HCT116 (cell line): Measurements from ENCODE around the gene SCFD2.

Experiments used
- CEBPB ChIP-seq: IDR thresholded peaks from 2 replicates; pipeline ENCODE4 v1.6.1; 2012; ENCODE audit warnings: low read depth
- EZH2 ChIP-seq: fragments of 200-600 bp; sonication (generic); IDR thresholded peaks from 2 replicates; pipeline ENCODE4 v1.6.1; 2017; ENCODE audit warnings: antibody characterized with exemption, mixed run types
- EZH2phosphoT487 ChIP-seq: fragments of 200-600 bp; IDR thresholded peaks from 2 replicates; pipeline ENCODE4 v1.6.1; 2018; ENCODE audit warnings: antibody characterized with exemption, borderline replicate concordance
- JUND ChIP-seq: IDR thresholded peaks from 2 replicates; pipeline ENCODE4 v1.6.1; 2012
- POLR2A ChIP-seq: IDR thresholded peaks from 2 replicates; pipeline ENCODE4 v1.7.0; 2011; ENCODE audit warnings: borderline replicate concordance; ENCODE audit not compliant: insufficient read depth, insufficient read length; ENCODE audit errors: extremely low read depth
- POLR2AphosphoS5 ChIP-seq: IDR thresholded peaks from 2 replicates; pipeline ENCODE4 v1.6.1; 2011; ENCODE audit warnings: mild to moderate bottlenecking, low read depth, low read length, moderate library complexity
- RAD21 ChIP-seq: IDR thresholded peaks from 2 replicates; pipeline ENCODE4 v1.6.1; 2012; ENCODE audit warnings: low read depth, mild to moderate bottlenecking
- SIN3A ChIP-seq: IDR thresholded peaks from 2 replicates; pipeline ENCODE4 v1.6.1; 2012; ENCODE audit warnings: low read depth
- ZNF274 ChIP-seq: fragments of 200-500 bp; sonication (Bioruptor generic); IDR thresholded peaks from 2 replicates; pipeline ENCODE4 v1.6.1; 2014; ENCODE audit warnings: mild to moderate bottlenecking, low read depth, low read length, inconsistent platforms
- TF ChIP-seq, protein P1 (sequence below), 3 experiments: fragments of 200-600 bp in 1 of 3; sonication (generic) in 1 of 3; IDR thresholded peaks in 2 of 3; conservative IDR thresholded peaks in 1 of 3; 2 replicates each; pipeline ENCODE4 v1.5.1; 2012 to 2017; ENCODE audit warnings: low read depth in 2 of 3, low read length in 2 of 3, antibody characterized with exemption in 1 of 3, borderline replicate concordance in 1 of 3, control low read depth in 1 of 3, mild to moderate bottlenecking in 1 of 3, mixed read lengths in 1 of 3, mixed run types in 1 of 3, moderate library complexity in 1 of 3; ENCODE audit not compliant: insufficient read depth in 1 of 3
- TF ChIP-seq, protein P2 (sequence below): IDR thresholded peaks from 2 replicates; pipeline ENCODE4 v1.6.1; 2012
- TF ChIP-seq, protein P3 (sequence below): IDR thresholded peaks from 2 replicates; pipeline ENCODE4 v1.6.1; 2012; ENCODE audit warnings: low read depth
- TF ChIP-seq, protein P4 (sequence below): IDR thresholded peaks from 2 replicates; pipeline ENCODE4 v1.6.1; 2011; ENCODE audit warnings: mild to moderate bottlenecking, low read length, moderate library complexity; ENCODE audit not compliant: insufficient replicate concordance; ENCODE audit errors: extremely low read depth

DNA sequence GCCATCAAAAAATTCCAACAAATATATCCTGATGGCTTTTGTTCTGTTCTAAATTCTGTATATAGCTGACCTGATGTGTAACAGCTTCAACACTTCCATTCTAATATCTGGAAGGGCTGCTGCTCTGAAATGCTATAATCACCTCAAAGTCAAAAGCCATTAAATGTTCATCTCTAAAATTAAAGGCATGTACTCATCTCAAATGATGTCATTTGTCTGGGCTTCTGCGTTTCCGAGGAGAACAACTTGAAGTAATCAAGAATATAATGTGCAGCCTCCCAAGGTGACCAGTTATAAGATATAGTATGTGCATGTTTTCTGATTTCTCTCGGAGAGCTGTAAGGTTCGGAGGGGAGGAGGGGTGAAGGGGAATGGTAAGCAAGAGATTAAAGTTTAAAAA is 237.6 kb downstream of the SCFD2 start:
- TF ChIP-seq SIN3A (no peak), EZH2 (no peak), ZNF274 (no peak), JUND (no peak), POLR2A (no peak), POLR2AphosphoS5 (no peak), EZH2phosphoT487 (no peak), RAD21 (no peak), CEBPB (no peak)
- TF ChIP-seq, protein P1, sequence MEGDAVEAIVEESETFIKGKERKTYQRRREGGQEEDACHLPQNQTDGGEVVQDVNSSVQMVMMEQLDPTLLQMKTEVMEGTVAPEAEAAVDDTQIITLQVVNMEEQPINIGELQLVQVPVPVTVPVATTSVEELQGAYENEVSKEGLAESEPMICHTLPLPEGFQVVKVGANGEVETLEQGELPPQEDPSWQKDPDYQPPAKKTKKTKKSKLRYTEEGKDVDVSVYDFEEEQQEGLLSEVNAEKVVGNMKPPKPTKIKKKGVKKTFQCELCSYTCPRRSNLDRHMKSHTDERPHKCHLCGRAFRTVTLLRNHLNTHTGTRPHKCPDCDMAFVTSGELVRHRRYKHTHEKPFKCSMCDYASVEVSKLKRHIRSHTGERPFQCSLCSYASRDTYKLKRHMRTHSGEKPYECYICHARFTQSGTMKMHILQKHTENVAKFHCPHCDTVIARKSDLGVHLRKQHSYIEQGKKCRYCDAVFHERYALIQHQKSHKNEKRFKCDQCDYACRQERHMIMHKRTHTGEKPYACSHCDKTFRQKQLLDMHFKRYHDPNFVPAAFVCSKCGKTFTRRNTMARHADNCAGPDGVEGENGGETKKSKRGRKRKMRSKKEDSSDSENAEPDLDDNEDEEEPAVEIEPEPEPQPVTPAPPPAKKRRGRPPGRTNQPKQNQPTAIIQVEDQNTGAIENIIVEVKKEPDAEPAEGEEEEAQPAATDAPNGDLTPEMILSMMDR (IDR thresholded peaks at IDR 0.05 in 2 of 3, conservative IDR thresholded peaks at IDR 0.05 in 1 of 3; ENCODE audit: borderline replicate concordance in 1 of 3, insufficient read depth in 1 of 3, low read depth in 2 of 3, low read length in 2 of 3) = no peak
- TF ChIP-seq, protein P2, sequence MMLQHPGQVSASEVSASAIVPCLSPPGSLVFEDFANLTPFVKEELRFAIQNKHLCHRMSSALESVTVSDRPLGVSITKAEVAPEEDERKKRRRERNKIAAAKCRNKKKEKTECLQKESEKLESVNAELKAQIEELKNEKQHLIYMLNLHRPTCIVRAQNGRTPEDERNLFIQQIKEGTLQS = no peak
- TF ChIP-seq, protein P3, sequence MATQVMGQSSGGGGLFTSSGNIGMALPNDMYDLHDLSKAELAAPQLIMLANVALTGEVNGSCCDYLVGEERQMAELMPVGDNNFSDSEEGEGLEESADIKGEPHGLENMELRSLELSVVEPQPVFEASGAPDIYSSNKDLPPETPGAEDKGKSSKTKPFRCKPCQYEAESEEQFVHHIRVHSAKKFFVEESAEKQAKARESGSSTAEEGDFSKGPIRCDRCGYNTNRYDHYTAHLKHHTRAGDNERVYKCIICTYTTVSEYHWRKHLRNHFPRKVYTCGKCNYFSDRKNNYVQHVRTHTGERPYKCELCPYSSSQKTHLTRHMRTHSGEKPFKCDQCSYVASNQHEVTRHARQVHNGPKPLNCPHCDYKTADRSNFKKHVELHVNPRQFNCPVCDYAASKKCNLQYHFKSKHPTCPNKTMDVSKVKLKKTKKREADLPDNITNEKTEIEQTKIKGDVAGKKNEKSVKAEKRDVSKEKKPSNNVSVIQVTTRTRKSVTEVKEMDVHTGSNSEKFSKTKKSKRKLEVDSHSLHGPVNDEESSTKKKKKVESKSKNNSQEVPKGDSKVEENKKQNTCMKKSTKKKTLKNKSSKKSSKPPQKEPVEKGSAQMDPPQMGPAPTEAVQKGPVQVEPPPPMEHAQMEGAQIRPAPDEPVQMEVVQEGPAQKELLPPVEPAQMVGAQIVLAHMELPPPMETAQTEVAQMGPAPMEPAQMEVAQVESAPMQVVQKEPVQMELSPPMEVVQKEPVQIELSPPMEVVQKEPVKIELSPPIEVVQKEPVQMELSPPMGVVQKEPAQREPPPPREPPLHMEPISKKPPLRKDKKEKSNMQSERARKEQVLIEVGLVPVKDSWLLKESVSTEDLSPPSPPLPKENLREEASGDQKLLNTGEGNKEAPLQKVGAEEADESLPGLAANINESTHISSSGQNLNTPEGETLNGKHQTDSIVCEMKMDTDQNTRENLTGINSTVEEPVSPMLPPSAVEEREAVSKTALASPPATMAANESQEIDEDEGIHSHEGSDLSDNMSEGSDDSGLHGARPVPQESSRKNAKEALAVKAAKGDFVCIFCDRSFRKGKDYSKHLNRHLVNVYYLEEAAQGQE = no peak
- TF ChIP-seq, protein P4, sequence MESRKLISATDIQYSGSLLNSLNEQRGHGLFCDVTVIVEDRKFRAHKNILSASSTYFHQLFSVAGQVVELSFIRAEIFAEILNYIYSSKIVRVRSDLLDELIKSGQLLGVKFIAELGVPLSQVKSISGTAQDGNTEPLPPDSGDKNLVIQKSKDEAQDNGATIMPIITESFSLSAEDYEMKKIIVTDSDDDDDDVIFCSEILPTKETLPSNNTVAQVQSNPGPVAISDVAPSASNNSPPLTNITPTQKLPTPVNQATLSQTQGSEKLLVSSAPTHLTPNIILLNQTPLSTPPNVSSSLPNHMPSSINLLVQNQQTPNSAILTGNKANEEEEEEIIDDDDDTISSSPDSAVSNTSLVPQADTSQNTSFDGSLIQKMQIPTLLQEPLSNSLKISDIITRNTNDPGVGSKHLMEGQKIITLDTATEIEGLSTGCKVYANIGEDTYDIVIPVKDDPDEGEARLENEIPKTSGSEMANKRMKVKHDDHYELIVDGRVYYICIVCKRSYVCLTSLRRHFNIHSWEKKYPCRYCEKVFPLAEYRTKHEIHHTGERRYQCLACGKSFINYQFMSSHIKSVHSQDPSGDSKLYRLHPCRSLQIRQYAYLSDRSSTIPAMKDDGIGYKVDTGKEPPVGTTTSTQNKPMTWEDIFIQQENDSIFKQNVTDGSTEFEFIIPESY = no peak
